Endothelial cell of umbilical vein (primary cell): ENCODE results near the gene AGBL5.

Experiments
- EZH2 ChIP-seq: IDR thresholded peaks from 2 replicates; pipeline ENCODE4 v1.6.1; 2012; ENCODE audit warnings: borderline replicate concordance, low read depth, mild to moderate bottlenecking, moderate library complexity, low read length, inconsistent platforms; ENCODE audit not compliant: severe bottlenecking
- FOS ChIP-seq: IDR thresholded peaks from 2 replicates; pipeline ENCODE4 v1.6.1; 2011; ENCODE audit warnings: mild to moderate bottlenecking, low read length, moderate library complexity, borderline replicate concordance; ENCODE audit not compliant: insufficient read depth
- GATA2 ChIP-seq: IDR thresholded peaks from 2 replicates; pipeline ENCODE4 v1.7.0; 2011; ENCODE audit warnings: low read depth, mild to moderate bottlenecking, moderate library complexity, mixed read lengths, low read length; ENCODE audit not compliant: insufficient read length, insufficient read depth
- JUN ChIP-seq: IDR thresholded peaks from 2 replicates; pipeline ENCODE4 v1.6.1; 2011; ENCODE audit warnings: borderline replicate concordance, low read depth; ENCODE audit not compliant: insufficient read length, insufficient read depth
- MYC ChIP-seq: IDR thresholded peaks from one replicate; pipeline ENCODE4 v1.6.1; 2011; ENCODE audit warnings: mild to moderate bottlenecking, low read depth, low read length
- POLR2A ChIP-seq: IDR thresholded peaks from 2 replicates; pipeline ENCODE4 v1.6.1; 2012; ENCODE audit warnings: low read depth, mild to moderate bottlenecking, control low read depth, low read length
- POLR2AphosphoS5 ChIP-seq: IDR thresholded peaks from 2 replicates; pipeline ENCODE4 v1.6.1; 2012; ENCODE audit warnings: low read depth, mild to moderate bottlenecking, control low read depth, low read length, moderate library complexity; ENCODE audit not compliant: insufficient read depth
- TF ChIP-seq, protein P1 (sequence below), 2 donors: IDR thresholded peaks; 1 replicate in 1 of 2; 2 replicates in 1 of 2; pipeline ENCODE4 v1.5.1; 2011; ENCODE audit warnings: low read length in 2 of 2, mild to moderate bottlenecking in 2 of 2, moderate library complexity in 2 of 2, control low read depth in 1 of 2, inconsistent platforms in 1 of 2, low read depth in 1 of 2; ENCODE audit not compliant: insufficient read depth in 1 of 2; ENCODE audit errors: extremely low read depth in 1 of 2

DNA sequence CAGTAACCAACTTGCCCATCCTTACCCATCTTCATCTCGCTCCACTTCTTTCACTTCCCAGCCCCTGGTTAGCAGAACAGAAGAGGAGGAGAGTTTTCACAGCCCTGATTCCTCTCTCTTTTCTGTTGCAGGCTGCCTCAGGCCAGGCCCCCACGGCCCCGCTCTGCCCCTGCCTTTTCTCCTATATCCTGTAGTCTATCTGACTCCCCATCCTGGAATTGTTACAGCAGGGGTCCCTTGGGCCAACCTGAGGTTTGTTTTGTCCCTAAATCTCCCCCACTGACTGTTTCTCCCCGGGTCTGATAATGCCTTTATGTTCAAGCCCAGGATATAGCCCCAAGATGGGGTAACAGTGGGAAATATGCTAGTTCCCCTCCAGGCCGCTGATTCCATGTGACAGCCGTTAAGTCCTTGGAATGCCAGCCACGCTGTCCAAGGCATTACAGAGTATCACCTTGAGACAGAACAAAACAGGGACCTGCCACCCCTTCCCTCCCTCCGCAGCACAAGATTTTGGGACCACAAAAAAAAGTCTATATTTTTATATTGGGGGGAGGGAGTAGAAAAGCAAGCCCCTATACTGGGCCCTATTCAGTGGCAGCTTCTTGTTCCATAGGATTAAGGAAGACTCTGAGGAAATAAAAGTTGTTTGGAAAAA is 18.6 kb downstream of the AGBL5 start:
- TF ChIP-seq, protein P1, sequence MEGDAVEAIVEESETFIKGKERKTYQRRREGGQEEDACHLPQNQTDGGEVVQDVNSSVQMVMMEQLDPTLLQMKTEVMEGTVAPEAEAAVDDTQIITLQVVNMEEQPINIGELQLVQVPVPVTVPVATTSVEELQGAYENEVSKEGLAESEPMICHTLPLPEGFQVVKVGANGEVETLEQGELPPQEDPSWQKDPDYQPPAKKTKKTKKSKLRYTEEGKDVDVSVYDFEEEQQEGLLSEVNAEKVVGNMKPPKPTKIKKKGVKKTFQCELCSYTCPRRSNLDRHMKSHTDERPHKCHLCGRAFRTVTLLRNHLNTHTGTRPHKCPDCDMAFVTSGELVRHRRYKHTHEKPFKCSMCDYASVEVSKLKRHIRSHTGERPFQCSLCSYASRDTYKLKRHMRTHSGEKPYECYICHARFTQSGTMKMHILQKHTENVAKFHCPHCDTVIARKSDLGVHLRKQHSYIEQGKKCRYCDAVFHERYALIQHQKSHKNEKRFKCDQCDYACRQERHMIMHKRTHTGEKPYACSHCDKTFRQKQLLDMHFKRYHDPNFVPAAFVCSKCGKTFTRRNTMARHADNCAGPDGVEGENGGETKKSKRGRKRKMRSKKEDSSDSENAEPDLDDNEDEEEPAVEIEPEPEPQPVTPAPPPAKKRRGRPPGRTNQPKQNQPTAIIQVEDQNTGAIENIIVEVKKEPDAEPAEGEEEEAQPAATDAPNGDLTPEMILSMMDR (IDR thresholded peaks at IDR 0.05; ENCODE audit: extremely low read depth in 1 of 2, insufficient read depth in 1 of 2, low read depth in 1 of 2, low read length in 2 of 2), result no peak
- no peak for TF ChIP-seq EZH2
- no peak for TF ChIP-seq POLR2A
- no peak for TF ChIP-seq POLR2AphosphoS5
- no peak for TF ChIP-seq GATA2
- TF ChIP-seq MYC, result no peak
- TF ChIP-seq FOS, result no peak
- no peak for TF ChIP-seq JUN
